Natural killer cell (primary cell): ENCODE measurements around the gene NOS1AP. TPM values are rescaled to one million over a fixed set of nuclear protein-coding genes. Genes with fewer than 3 reads are reported as not detected.

Experiments used
- ATAC-seq, 3 donors: fragments of 150-1000 bp in 2 of 3; fragments of 200-7000 bp in 1 of 3; cut with Tn5 transposase; 1 replicate in 1 of 3; 2 replicates in 2 of 3; pipeline ENCODE4 v1.10.0; 2021; ENCODE audit warnings: mild to moderate bottlenecking in 2 of 3, moderate library complexity in 2 of 3
- DNase-seq, 2 donors: peaks; one replicate each; pipeline versions ENCODE4 v3.0.0 to v3.0.0-alpha.2; 2013 to 2021; ENCODE audit warnings: mixed read lengths in 1 of 2
- H3K27ac ChIP-seq: one replicate; pipeline ENCODE4 v1.5.1; 2013; ENCODE audit warnings: mild to moderate bottlenecking, low read length
- H3K27me3 ChIP-seq: one replicate; pipeline ENCODE4 v1.6.1; 2013; ENCODE audit warnings: low read length; ENCODE audit not compliant: control insufficient read depth, insufficient read depth
- H3K36me3 ChIP-seq: one replicate; pipeline ENCODE4 v1.6.1; 2013; ENCODE audit warnings: low read length; ENCODE audit not compliant: control insufficient read depth, insufficient read depth
- H3K4me1 ChIP-seq: one replicate; pipeline ENCODE4 v1.6.1; 2013; ENCODE audit warnings: low read length; ENCODE audit not compliant: control insufficient read depth, insufficient read depth
- H3K4me3 ChIP-seq: one replicate; pipeline ENCODE4 v1.5.1; 2013; ENCODE audit warnings: low read length
- H3K9me3 ChIP-seq: one replicate; pipeline ENCODE4 v1.6.1; 2013; ENCODE audit warnings: low read length; ENCODE audit not compliant: control insufficient read depth, insufficient read depth
- H3K27ac Mint-ChIP-seq, 2 donors: one replicate each; pipeline ENCODE4 v1.8.0; 2022; ENCODE audit warnings: mild to moderate bottlenecking in 2 of 2, mixed read lengths in 2 of 2, moderate library complexity in 1 of 2
- H3K27me3 Mint-ChIP-seq, 2 donors: one replicate each; pipeline ENCODE4 v1.8.0; 2022; ENCODE audit warnings: low read depth in 2 of 2, mixed read lengths in 2 of 2
- H3K36me3 Mint-ChIP-seq: one replicate; pipeline ENCODE4 v1.8.0; 2022; ENCODE audit warnings: mixed read lengths
- H3K4me1 Mint-ChIP-seq, 2 donors: one replicate each; pipeline ENCODE4 v1.8.0; 2022; ENCODE audit warnings: mixed read lengths in 2 of 2
- H3K4me3 Mint-ChIP-seq: one replicate; pipeline ENCODE4 v1.8.0; 2022; ENCODE audit warnings: mild to moderate bottlenecking, moderate library complexity, mixed read lengths
- H3K9me3 Mint-ChIP-seq, 2 donors: one replicate each; pipeline ENCODE4 v1.8.0; 2022; ENCODE audit warnings: mixed read lengths in 2 of 2
- WGBS: methylation state at CpG from one replicate; pipeline ENCODE4 v1.1.7; 2013; ENCODE audit warnings: missing lambda C conversion rate; ENCODE audit not compliant: insufficient coverage; 5-methylcytosine and 5-hydroxymethylcytosine counted together
- intact Hi-C: fragments of 100-400 bp; cut with micrococcal nuclease; formaldehyde crosslinking; loops from one replicate; pipeline ENCODE4 v1.14.2; 2022
- total RNA-seq, 4 donors: library from RNA; stranded (reverse); fragments of 120-200 nt in 1 of 4; gene quantifications; one replicate each; pipeline versions ENCODE4 v1.2.3 to v1.2.4, GENCODE V29; 2013 to 2022
- TF ChIP-seq, protein P1 (sequence below): fragments of 200-600 bp; IDR thresholded peaks from one replicate; pipeline ENCODE4 v1.8.0; 2022; ENCODE audit warnings: antibody characterized with exemption

Gene NOS1AP
- total RNA-seq, 3 donors from 2014 or later (not counting 1 experiment from before 2014, with no cell fraction given) = 0.09 to 0.20 TPM; not detected in 1

DNA sequence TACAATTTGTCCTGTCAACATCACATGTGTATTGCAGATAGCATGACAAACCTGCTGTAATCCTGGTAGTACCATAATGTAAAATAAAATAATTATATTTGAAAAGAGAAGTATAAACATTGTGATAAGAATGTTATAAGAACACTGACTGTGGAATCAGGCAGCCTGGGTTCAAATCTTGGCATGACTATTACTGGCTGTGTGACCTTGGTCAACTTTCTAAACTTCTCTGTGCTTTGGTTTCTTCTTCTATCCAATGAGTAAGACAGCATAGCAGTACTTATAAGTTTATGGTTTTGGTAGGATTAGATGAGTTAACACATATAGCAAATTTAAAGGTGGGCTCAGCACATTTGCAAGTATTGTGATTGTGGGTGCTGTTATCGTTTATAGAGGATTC lies 147.1 kb downstream of the NOS1AP start:
- Histone ChIP-seq H3K9me3 (no peaks in the 10 kb centered on the region), H3K4me3 (no peak overlapping the region), H3K36me3 (no peaks in the 10 kb centered on the region), H3K4me1 (no peaks in the 10 kb centered on the region), H3K27ac (no peak overlapping the region), H3K27me3 (no peaks in the 10 kb centered on the region)
- intact Hi-C loops = no loop called here
- Mint-ChIP-seq H3K4me1 (no peaks in the 10 kb centered on the region), H3K27ac (no peak overlapping the region), H3K4me3 (no peak overlapping the region), H3K27me3 (peaks cover 16 to 27% of the 10 kb centered on the region in 2 donors), H3K36me3 (no peaks in the 10 kb centered on the region), H3K9me3 (no peaks in the 10 kb centered on the region)
- ATAC-seq (no peak), DNase-seq (no peak)
- 93% methylated on average over 1 of the region's 1 CpG for WGBS
- TF ChIP-seq, protein P1, sequence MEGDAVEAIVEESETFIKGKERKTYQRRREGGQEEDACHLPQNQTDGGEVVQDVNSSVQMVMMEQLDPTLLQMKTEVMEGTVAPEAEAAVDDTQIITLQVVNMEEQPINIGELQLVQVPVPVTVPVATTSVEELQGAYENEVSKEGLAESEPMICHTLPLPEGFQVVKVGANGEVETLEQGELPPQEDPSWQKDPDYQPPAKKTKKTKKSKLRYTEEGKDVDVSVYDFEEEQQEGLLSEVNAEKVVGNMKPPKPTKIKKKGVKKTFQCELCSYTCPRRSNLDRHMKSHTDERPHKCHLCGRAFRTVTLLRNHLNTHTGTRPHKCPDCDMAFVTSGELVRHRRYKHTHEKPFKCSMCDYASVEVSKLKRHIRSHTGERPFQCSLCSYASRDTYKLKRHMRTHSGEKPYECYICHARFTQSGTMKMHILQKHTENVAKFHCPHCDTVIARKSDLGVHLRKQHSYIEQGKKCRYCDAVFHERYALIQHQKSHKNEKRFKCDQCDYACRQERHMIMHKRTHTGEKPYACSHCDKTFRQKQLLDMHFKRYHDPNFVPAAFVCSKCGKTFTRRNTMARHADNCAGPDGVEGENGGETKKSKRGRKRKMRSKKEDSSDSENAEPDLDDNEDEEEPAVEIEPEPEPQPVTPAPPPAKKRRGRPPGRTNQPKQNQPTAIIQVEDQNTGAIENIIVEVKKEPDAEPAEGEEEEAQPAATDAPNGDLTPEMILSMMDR = no peak

GRCh38 chr1:162217706-162218105 lies 148.2 kb downstream of the NOS1AP start:
- Mint-ChIP-seq H3K4me1 (no peaks in the 10 kb centered on the region), H3K27ac (no peak overlapping the region), H3K4me3 (no peak overlapping the region), H3K36me3 (no peaks in the 10 kb centered on the region), H3K9me3 (no peaks in the 10 kb centered on the region), H3K27me3 (peaks cover 16 to 31% of the 10 kb centered on the region in 2 donors)
- 83% methylated on average over 1 of the region's 1 CpG for WGBS
- DNase-seq (no peak), ATAC-seq (no peak)
- H3K36me3 ChIP-seq = no peaks in the 10 kb centered on the region
- intact Hi-C loops = no loop called here
- TF ChIP-seq, protein P1 = no peak
- no peaks in the 10 kb centered on the region for H3K27me3 ChIP-seq
- no peak overlapping the region for H3K27ac ChIP-seq
- H3K4me3 ChIP-seq = no peak overlapping the region
- H3K9me3 ChIP-seq = no peaks in the 10 kb centered on the region
- H3K4me1 ChIP-seq = no peaks in the 10 kb centered on the region

DNA sequence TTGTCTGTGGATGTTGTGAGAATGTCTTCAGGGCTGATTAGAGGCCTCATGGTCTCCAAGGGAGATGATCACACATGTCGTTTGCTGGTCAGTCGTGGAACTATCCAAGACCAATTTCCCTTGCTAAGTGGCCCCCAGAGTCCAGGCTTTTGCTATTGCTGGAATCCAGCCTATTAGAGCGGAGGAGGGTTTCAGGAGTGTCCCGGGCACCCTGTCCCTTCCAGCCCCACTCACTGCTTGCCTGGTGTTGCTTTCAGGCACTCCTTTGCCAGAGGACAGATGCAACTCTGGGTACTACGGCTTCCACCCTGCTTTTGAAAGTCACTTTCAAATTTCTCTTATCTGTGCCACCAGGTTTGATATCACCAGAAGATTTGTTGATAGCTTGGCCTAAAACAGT lies 149.1 kb downstream of the NOS1AP start:
- no peak overlapping the region for H3K27ac Mint-ChIP-seq
- H3K4me3 Mint-ChIP-seq = no peak overlapping the region
- WGBS = 72% methylated on average over 5 of the region's 5 CpGs
- no peaks in the 10 kb centered on the region for H3K4me1 ChIP-seq
- H3K9me3 Mint-ChIP-seq = no peaks in the 10 kb centered on the region
- no peaks in the 10 kb centered on the region for H3K27me3 ChIP-seq
- intact Hi-C loops = no loop called here
- no peak overlapping the region for H3K4me3 ChIP-seq
- H3K27ac ChIP-seq = no peak overlapping the region
- DNase-seq = no peak
- no peaks in the 10 kb centered on the region for H3K36me3 Mint-ChIP-seq
- H3K9me3 ChIP-seq = no peaks in the 10 kb centered on the region
- TF ChIP-seq, protein P1 = no peak
- no peaks in the 10 kb centered on the region for H3K36me3 ChIP-seq
- no peak for ATAC-seq
- no peaks in the 10 kb centered on the region for H3K4me1 Mint-ChIP-seq
- H3K27me3 Mint-ChIP-seq = peaks cover 18 to 23% of the 10 kb centered on the region in 2 donors

DNA sequence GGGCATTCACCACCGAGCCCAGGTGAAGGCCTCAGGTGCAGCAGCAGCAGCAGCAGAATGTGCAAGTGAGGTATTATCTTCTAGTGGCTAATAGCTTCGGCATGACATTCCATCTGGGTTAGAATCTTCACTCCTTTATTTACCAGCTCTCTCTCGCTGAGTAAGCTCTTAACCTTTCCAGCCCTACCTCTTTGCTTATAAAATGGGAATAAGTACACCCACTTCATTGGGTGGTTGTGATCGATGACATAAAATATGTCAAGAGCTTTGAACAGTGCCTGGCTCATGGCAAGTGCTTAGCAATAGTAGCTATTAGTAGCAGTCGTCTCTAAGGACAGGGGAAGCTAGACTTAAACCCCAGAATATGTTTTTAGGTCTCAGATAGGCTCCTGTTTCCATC lies 149.5 kb downstream of the NOS1AP start:
- Mint-ChIP-seq H3K27ac (no peak overlapping the region), H3K9me3 (no peaks in the 10 kb centered on the region), H3K36me3 (no peaks in the 10 kb centered on the region), H3K4me1 (no peaks in the 10 kb centered on the region), H3K4me3 (no peak overlapping the region), H3K27me3 (peaks cover 20% of the 10 kb centered on the region in 2 donors)
- Histone ChIP-seq H3K27ac (no peak overlapping the region), H3K27me3 (no peaks in the 10 kb centered on the region), H3K36me3 (no peaks in the 10 kb centered on the region), H3K4me1 (no peaks in the 10 kb centered on the region), H3K9me3 (no peaks in the 10 kb centered on the region), H3K4me3 (no peak overlapping the region)
- DNase-seq (no peak), ATAC-seq (no peak)
- TF ChIP-seq, protein P1 = no peak
- WGBS = 80% methylated on average over 3 of the region's 5 CpGs
- intact Hi-C loops = no loop called here
